MM.1S (cell line): Measurements from ENCODE around the gene SLC51A.

Experiments used
- EZH2 ChIP-seq: fragments of 300-600 bp; sonication (generic); optimal IDR thresholded peaks from 2 replicates; pipeline ENCODE3; 2017; ENCODE audit warnings: low read depth, mild to moderate bottlenecking, antibody characterized with exemption, low read length, mixed read lengths
- TF ChIP-seq, protein P1 (sequence below): fragments of 300-600 bp; sonication (generic); IDR thresholded peaks from 2 replicates; pipeline ENCODE4 v1.5.1; 2016; ENCODE audit warnings: antibody characterized with exemption, low read length, mixed read lengths

DNA sequence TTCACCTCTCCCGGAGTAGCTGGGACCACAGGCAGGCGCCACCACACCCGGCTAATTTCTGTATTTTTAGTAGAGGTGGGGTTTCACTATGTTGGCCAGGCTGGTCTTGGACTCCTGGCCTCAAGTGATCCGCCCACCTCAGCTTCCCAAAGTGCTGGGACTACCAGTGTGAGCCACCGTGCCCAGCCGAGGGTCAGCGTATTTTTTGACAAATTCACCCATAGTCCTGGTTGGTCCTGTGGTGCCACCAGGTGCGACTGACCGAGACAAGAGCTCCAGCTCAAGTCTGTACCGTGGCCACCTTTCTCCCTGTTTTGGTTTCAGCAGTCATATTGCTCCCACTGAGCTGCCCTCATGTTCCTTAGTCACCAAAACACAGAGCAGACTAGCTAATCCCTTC is 8.8 kb downstream of the SLC51A start:
- TF ChIP-seq EZH2 = no peak
- TF ChIP-seq, protein P1, sequence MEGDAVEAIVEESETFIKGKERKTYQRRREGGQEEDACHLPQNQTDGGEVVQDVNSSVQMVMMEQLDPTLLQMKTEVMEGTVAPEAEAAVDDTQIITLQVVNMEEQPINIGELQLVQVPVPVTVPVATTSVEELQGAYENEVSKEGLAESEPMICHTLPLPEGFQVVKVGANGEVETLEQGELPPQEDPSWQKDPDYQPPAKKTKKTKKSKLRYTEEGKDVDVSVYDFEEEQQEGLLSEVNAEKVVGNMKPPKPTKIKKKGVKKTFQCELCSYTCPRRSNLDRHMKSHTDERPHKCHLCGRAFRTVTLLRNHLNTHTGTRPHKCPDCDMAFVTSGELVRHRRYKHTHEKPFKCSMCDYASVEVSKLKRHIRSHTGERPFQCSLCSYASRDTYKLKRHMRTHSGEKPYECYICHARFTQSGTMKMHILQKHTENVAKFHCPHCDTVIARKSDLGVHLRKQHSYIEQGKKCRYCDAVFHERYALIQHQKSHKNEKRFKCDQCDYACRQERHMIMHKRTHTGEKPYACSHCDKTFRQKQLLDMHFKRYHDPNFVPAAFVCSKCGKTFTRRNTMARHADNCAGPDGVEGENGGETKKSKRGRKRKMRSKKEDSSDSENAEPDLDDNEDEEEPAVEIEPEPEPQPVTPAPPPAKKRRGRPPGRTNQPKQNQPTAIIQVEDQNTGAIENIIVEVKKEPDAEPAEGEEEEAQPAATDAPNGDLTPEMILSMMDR = no peak
